HEK293 (cell line): ENCODE results near the gene SPIRE1.
A peak's percentile ranks its signal among the peaks of the same experiment; 100 is the strongest.

Experiments used
- CTCF ChIA-PET: fragments of 350-600 bp; formaldehyde crosslinking; extraction: SDS; loops from one replicate; lab custom pipeline; 2021; ENCODE audit warnings: antibody characterized with exemption; lab: Yijun Ruan, JAX
- POLR2A ChIA-PET: fragments of 300-600 bp; formaldehyde crosslinking; extraction: SDS; loops from one replicate; lab custom pipeline; 2020; ENCODE audit warnings: antibody characterized with exemption, inconsistent platforms; lab: Yijun Ruan, JAX
- H3K27ac ChIP-seq: fragments of 200-500 bp; sonication (Bioruptor generic); 2 replicates; pipeline ENCODE4 v1.5.1; 2014; ENCODE audit warnings: low read depth, low read length, control low read depth, inconsistent platforms; ENCODE audit errors: extremely low read depth
- H3K36me3 ChIP-seq, 2 experiments: fragments of 200-500 bp in 1 of 2; sonication (Bioruptor generic) in 1 of 2; 1 replicate in 1 of 2; 2 replicates in 1 of 2; pipeline ENCODE4 v1.5.1; 2014 to 2017; ENCODE audit warnings: inconsistent platforms in 2 of 2, low read length in 2 of 2; ENCODE audit not compliant: control insufficient read depth in 2 of 2, insufficient read depth in 1 of 2
- H3K4me1 ChIP-seq: fragments of 200-500 bp; sonication (Bioruptor generic); 2 replicates; pipeline ENCODE4 v1.5.1; 2014; ENCODE audit warnings: mild to moderate bottlenecking, low read length, inconsistent platforms; ENCODE audit not compliant: control insufficient read depth, insufficient read depth
- H3K4me3 ChIP-seq: 2 replicates; pipeline ENCODE4 v1.5.1; 2011; ENCODE audit warnings: low read depth, mild to moderate bottlenecking, control low read depth, low read length, moderate library complexity
- H3K9me3 ChIP-seq: fragments of 200-500 bp; sonication (Bioruptor generic); 2 replicates; pipeline ENCODE4 v1.5.1; 2014; ENCODE audit warnings: low read depth, low read length, inconsistent platforms; ENCODE audit not compliant: control insufficient read depth, insufficient read depth
- BCL11A ChIP-seq: fragments of 450-650 bp; formaldehyde crosslinking; IDR thresholded peaks from 2 replicates; pipeline ENCODE4 v1.5.1; 2016; ENCODE audit warnings: low read depth, missing biosample characterization, missing genetic modification characterization
- GLI2 ChIP-seq: fragments of 450-650 bp; formaldehyde crosslinking; IDR thresholded peaks from 2 replicates; pipeline ENCODE4; 2017; ENCODE audit warnings: missing biosample characterization, missing genetic modification characterization, low read depth, borderline replicate concordance
- PRDM1 ChIP-seq: fragments of 450-650 bp; formaldehyde crosslinking; IDR thresholded peaks from 2 replicates; pipeline ENCODE4; 2016; ENCODE audit warnings: missing biosample characterization, missing genetic modification characterization
- PRDM2 ChIP-seq: fragments of 450-650 bp; formaldehyde crosslinking; IDR thresholded peaks from 2 replicates; pipeline ENCODE4 v1.5.1; 2016; ENCODE audit warnings: missing biosample characterization, missing genetic modification characterization, borderline replicate concordance
- SALL2 ChIP-seq: fragments of 450-650 bp; formaldehyde crosslinking; IDR thresholded peaks from 2 replicates; pipeline ENCODE4 v1.5.0; 2017; ENCODE audit warnings: missing biosample characterization, mild to moderate bottlenecking, missing genetic modification characterization, borderline replicate concordance
- ZBTB21 ChIP-seq: fragments of 450-650 bp; formaldehyde crosslinking; IDR thresholded peaks from 2 replicates; pipeline ENCODE4 v1.5.1; 2017; ENCODE audit warnings: missing biosample characterization, missing genetic modification characterization
- ZBTB26 ChIP-seq: fragments of 450-650 bp; formaldehyde crosslinking; optimal IDR thresholded peaks from 2 replicates; pipeline ENCODE3; 2016; ENCODE audit warnings: missing biosample characterization, mild to moderate bottlenecking, missing genetic modification characterization
- ZNF112 ChIP-seq: fragments of 450-650 bp; formaldehyde crosslinking; IDR thresholded peaks from 2 replicates; pipeline ENCODE4 v1.5.0; 2017; ENCODE audit warnings: missing biosample characterization, missing genetic modification characterization
- ZNF121 ChIP-seq: fragments of 450-650 bp; formaldehyde crosslinking; IDR thresholded peaks from 2 replicates; pipeline ENCODE4 v1.5.1; 2016; ENCODE audit warnings: missing biosample characterization, missing genetic modification characterization
- ZNF16 ChIP-seq: fragments of 450-650 bp; formaldehyde crosslinking; IDR thresholded peaks from 2 replicates; pipeline ENCODE4 v1.5.1; 2016; ENCODE audit warnings: low read depth, missing biosample characterization, missing genetic modification characterization
- ZNF214 ChIP-seq: fragments of 450-650 bp; formaldehyde crosslinking; IDR thresholded peaks from 2 replicates; pipeline ENCODE4 v1.5.1; 2017; ENCODE audit warnings: missing biosample characterization, mild to moderate bottlenecking, missing genetic modification characterization, borderline replicate concordance
- ZNF366 ChIP-seq: fragments of 450-650 bp; formaldehyde crosslinking; conservative IDR thresholded peaks from 2 replicates; pipeline ENCODE4 v1.5.1; 2016; ENCODE audit warnings: missing biosample characterization, missing genetic modification characterization
- ZNF426 ChIP-seq: fragments of 450-650 bp; formaldehyde crosslinking; IDR thresholded peaks from 2 replicates; pipeline ENCODE4 v1.5.1; 2017; ENCODE audit warnings: missing biosample characterization, missing genetic modification characterization, mild to moderate bottlenecking, inconsistent platforms, moderate library complexity
- ZNF449 ChIP-seq: fragments of 450-650 bp; formaldehyde crosslinking; IDR thresholded peaks from 2 replicates; pipeline ENCODE4 v1.5.1; 2017; ENCODE audit warnings: missing biosample characterization, mild to moderate bottlenecking, missing genetic modification characterization, moderate library complexity
- ZNF510 ChIP-seq: fragments of 450-650 bp; formaldehyde crosslinking; IDR thresholded peaks from 2 replicates; pipeline ENCODE4 v1.5.1; 2018; ENCODE audit warnings: mild to moderate bottlenecking, missing genetic modification characterization, missing biosample characterization; ENCODE audit not compliant: insufficient replicate concordance
- ZNF549 ChIP-seq: fragments of 450-650 bp; IDR thresholded peaks from 2 replicates; pipeline ENCODE4 v1.5.1; 2018; ENCODE audit warnings: missing biosample characterization, missing genetic modification characterization, mild to moderate bottlenecking, inconsistent platforms, moderate library complexity
- ZNF585B ChIP-seq: fragments of 450-650 bp; formaldehyde crosslinking; IDR thresholded peaks from 2 replicates; pipeline ENCODE4 v1.5.1; 2016; ENCODE audit warnings: missing biosample characterization, missing genetic modification characterization
- ZNF610 ChIP-seq: fragments of 450-650 bp; formaldehyde crosslinking; IDR thresholded peaks from 2 replicates; pipeline ENCODE4 v1.5.1; 2016; ENCODE audit warnings: missing biosample characterization, missing genetic modification characterization, borderline replicate concordance
- ZNF677 ChIP-seq: fragments of 450-650 bp; IDR thresholded peaks from 2 replicates; pipeline ENCODE4 v1.5.0; 2018; ENCODE audit warnings: missing biosample characterization, mild to moderate bottlenecking, missing genetic modification characterization, moderate library complexity
- ZNF692 ChIP-seq: fragments of 450-650 bp; formaldehyde crosslinking; IDR thresholded peaks from 2 replicates; pipeline ENCODE4 v1.5.1; 2016; ENCODE audit warnings: missing biosample characterization, missing genetic modification characterization
- ZNF707 ChIP-seq: fragments of 450-650 bp; formaldehyde crosslinking; IDR thresholded peaks from 2 replicates; pipeline ENCODE4 v1.5.1; 2016; ENCODE audit warnings: missing biosample characterization, missing genetic modification characterization
- ZNF768 ChIP-seq: fragments of 450-650 bp; formaldehyde crosslinking; IDR thresholded peaks from 2 replicates; pipeline ENCODE4 v1.5.1; 2018; ENCODE audit warnings: missing biosample characterization, mild to moderate bottlenecking, missing genetic modification characterization
- ZSCAN23 ChIP-seq: fragments of 450-650 bp; formaldehyde crosslinking; IDR thresholded peaks from 2 replicates; pipeline ENCODE4 v1.5.1; 2016; ENCODE audit warnings: missing biosample characterization, missing genetic modification characterization
- ZSCAN4 ChIP-seq: fragments of 450-650 bp; formaldehyde crosslinking; IDR thresholded peaks from 2 replicates; pipeline ENCODE4 v1.5.1; 2017; ENCODE audit warnings: missing biosample characterization, missing genetic modification characterization

The SPIRE1 gene

GRCh38 chr18:12399231-12399630 lies 258.7 kb downstream of the SPIRE1 start (continued):
- TF ChIP-seq ZBTB26 (tag by site-specific recombination): no peak
- TF ChIP-seq ZNF610: no peak

GRCh38 chr18:12398625-12399024 lies 259.3 kb downstream of the SPIRE1 start:
- CTCF ChIA-PET: interaction anchor here (0.6 to 1.9 kb wide), 2 partner anchors 54 to 261 kb away, joined by 5 to 7 read pairs; no protein-coding TSS in a partner anchor
- H3K4me1 ChIP-seq: peaks cover under 1% of the 10 kb centered on the region

GRCh38 chr18:12397793-12398192 lies 260.1 kb downstream of the SPIRE1 start:
- no peak overlapping the region for H3K27ac ChIP-seq
- CTCF ChIA-PET: interaction anchor here (0.5 to 1.9 kb wide), 3 partner anchors 261 to 264 kb away, joined by 3 to 5 read pairs (median 5); no protein-coding TSS in a partner anchor
- no peaks in the 10 kb centered on the region for H3K36me3 ChIP-seq
- no peak overlapping the region for H3K4me3 ChIP-seq
- H3K9me3 ChIP-seq: no peaks in the 10 kb centered on the region
- POLR2A ChIA-PET: interaction anchor here (0.9 kb wide), 1 partner anchor 21 kb away, joined by 4 read pairs; the partner anchor contains the start of gene AFG3L2
- H3K4me1 ChIP-seq: no peaks in the 10 kb centered on the region
- TF ChIP-seq ZNF768 (tag by site-specific recombination) (no peak), GLI2 (tag by site-specific recombination) (no peak), ZNF677 (no peak), PRDM2 (tag by site-specific recombination) (no peak), ZSCAN4 (no peak), SALL2 (tag by site-specific recombination) (no peak), ZNF707 (no peak), ZNF585B (no peak), ZNF121 (tag by site-specific recombination) (no peak), ZSCAN23 (tag by site-specific recombination) (no peak), ZNF214 (tag by site-specific recombination) (no peak), ZNF16 (tag by site-specific recombination) (no peak)

More at GRCh38 chr18:12398625-12399024, 259.3 kb downstream of the SPIRE1 start:
- POLR2A ChIA-PET: no interaction called here
- Histone ChIP-seq H3K9me3 (no peaks in the 10 kb centered on the region), H3K4me3 (no peak overlapping the region), H3K36me3 (no peaks in the 10 kb centered on the region), H3K27ac (no peak overlapping the region)
- no peak for TF ChIP-seq ZNF692 (tag by site-specific recombination)
- TF ChIP-seq ZNF510: no peak
- no peak for TF ChIP-seq ZBTB21 (tag by site-specific recombination)
- TF ChIP-seq PRDM1 (tag by site-specific recombination): peak; percentile 53; the same call in 1 of the 2 replicates
- no peak for TF ChIP-seq ZNF449 (tag by site-specific recombination)
- no peak for TF ChIP-seq ZNF426 (tag by site-specific recombination)
- TF ChIP-seq ZNF112 (tag by site-specific recombination): no peak
- peak; percentile 64 for TF ChIP-seq ZNF366
- no peak for TF ChIP-seq ZNF585B
- no peak for TF ChIP-seq BCL11A
- no peak for TF ChIP-seq ZNF549 (tag by site-specific recombination)
